NCI-H510A (cell line): Measurements from ENCODE around the gene UTP25.
"Not testable (repeated sequence)": the region's sequence is repeated elsewhere in the genome, so short reads cannot be mapped to it uniquely, and the experiment has no call there.

Source experiments
- DNase-seq: peaks from one replicate; lab custom pipeline; 2025; lab: John Stamatoyannopoulos, UW

Gene UTP25, protein sequence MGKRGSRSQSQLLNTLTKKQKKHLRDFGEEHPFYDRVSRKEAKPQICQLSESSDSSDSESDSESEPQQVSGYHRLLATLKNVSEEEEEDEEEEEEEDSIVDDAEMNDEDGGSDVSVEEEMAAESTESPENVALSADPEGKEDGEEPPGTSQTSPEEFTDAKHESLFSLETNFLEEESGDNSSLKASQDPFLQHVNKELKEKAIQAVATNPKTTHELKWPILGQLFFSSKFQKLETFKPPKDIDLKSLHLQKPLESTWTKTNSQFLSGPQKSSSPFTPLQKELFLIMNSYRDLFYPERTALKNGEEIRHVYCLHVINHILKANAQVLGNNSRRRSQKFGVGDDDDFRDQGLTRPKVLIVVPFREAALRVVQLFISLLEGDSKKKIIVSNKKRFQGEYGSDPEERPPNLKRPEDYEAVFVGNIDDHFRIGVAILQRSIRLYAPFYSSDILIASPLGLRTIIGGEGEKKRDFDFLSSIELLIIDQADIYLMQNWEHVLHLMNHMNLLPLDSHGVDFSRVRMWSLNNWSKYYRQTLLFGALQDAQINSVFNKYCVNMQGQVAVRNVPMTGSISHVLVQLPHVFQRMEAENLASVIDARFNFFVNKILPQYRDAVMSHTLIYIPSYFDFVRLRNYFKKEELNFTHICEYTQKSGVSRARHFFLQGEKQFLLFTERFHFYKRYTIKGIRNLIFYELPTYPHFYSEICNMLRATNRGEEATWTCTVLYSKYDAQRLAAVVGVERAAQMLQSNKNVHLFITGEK

DNA sequence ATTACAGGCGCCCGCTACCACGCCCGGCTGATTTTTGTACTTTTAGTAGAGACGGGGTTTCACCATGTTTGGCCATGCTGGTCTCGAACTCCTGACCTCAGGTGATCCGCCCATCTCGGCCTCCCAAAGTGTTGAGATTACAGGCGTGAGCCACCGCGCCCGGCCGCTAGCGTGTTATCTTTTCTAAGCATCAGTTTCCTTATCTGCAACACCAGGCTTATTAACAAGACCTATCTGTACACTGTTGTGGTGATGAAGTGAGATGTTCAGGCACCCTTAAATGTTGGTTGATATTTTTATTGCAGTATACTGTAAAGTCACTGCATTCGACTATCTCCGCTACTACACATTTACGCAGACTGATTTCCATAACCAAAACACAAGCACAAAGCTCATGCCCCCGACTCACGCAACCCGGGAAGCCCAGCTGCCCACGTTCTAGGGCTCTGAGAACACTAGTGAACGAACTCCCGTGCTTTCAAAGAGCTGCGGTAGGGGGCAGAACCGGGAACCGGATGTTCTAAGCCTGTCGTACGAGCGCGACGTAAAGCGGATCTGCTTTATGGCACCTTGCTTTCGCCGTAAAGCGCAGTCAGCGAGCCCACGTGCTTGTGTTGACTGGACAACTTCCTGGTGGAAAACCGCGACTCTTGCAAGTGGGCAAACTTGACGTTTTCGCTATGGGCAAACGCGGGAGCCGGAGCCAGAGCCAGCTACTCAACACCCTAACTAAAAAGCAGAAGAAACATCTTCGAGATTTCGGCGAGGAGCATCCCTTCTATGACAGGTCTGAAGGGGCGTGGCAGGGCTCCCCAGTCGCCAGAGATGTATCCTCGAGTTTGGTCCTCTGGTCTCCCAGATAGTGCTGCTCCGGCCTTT lies at the start of gene UTP25:
Gene UTP25, plus strand, starts transcription at position 589 of the 879 bp plus-strand sequence. Its CDS starts 92 bp downstream, at position 681.
- DNase-seq = peak; percentile 95

DNA sequence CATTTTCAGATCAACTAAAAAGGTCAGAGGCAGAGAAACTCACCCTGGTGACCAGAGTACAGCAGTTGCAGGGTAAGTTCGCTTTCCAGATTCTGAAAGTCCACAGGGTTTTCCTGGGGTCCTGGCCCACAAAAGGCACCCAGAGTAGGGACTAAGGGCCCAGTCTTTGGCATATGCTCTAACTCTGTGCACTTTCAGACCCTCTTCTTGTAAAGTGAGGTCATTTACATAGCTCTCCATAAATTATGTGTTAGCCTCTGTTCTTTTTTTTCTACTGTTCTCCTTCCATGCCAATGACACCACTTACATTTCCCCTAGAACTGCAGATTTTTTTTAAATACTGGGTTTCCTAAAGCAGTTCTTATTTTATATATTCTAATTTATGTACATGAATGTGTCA lies 49.7 kb upstream of the UTP25 start:
- DNase-seq = no peak

DNA sequence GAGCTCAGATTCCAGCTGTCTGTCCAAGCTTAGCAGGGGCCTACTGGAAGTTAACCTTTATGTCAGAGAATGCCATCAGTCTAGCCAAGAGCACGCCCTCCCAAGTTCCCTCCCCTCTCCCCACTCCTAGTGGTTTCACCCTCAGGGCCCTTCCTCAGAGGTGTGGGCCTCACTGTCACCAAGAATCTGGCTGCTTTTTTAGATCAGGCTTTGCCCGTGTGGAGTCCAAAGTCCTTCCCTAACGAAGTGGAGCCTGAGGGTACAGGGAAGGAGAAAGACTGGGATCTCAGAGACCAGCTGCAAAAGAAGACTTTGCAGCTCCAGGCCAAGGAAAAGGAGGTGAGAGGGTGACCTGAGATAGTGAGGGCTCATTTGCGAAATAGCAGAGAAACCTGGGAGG lies 47.5 kb upstream of the UTP25 start:
- no peak for DNase-seq

DNA sequence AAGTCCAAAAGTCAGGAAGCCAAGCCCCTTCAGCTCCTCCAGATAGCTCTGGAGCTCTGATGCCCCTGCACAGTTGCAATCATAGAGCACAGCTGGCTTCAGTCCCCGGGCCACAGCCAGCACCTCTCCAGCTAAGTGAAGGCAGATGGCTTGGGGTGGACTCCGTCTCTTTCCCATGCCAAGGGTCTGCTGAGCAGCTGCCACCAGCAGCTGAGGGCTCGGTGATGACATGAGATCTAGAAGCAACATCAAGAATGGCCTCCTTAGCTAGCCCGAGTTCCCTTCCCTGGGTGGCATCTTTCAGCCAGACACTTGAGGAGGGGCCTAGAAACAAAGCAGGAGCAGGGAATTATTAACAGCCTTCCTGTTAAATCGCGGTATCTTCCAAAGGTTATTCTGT lies 44.4 kb upstream of the UTP25 start:
- DNase-seq = no peak

DNA sequence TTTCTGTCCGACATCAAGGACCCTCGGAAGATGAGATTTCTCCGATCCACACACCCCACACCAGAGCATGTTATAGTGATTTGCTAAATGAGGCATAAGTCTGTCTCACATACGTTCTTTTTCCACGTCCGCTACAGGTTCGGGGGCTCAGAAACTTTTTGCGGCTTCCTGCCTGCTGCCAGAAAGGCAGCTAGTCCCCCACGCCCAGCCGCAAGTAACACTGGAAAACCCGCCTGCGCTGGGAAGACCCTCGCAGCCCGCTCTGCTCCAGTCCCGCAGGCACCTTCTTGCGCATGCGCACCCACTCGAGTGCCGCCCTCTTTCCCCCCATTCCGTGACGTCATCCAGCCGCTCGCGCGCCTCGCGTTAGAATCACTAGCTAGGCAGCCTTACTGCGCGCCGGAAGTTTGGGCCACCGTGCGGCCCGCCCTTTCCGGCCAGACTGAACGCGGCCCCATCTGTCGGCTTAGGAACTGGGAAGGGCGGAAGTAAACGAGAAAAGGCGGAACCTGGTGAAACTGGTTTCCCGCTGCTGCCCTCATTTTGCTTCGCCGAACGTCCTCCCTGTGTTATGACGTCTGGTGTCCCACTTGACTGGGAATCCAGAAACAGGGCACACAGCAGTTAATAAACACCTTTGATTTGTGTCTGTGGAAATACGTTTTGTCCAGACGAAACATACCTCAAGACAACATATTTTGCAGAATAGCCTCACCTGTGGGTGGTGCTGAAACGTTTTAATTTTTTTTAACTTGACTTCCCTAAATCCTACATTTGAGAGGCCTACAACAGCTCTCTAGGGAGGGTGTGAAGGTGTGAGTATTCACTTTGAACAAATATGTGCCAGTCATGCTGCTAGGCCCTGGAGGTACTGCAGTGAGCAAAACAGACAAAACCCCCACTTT lies 43.3 kb upstream of the UTP25 start, which contains the start of gene C1orf74:
Gene C1orf74, minus strand, starts transcription at position 295 of the 905 bp plus-strand sequence. CDS start 925 bp downstream, outside the sequence.
- DNase-seq = peak; percentile 94

DNA sequence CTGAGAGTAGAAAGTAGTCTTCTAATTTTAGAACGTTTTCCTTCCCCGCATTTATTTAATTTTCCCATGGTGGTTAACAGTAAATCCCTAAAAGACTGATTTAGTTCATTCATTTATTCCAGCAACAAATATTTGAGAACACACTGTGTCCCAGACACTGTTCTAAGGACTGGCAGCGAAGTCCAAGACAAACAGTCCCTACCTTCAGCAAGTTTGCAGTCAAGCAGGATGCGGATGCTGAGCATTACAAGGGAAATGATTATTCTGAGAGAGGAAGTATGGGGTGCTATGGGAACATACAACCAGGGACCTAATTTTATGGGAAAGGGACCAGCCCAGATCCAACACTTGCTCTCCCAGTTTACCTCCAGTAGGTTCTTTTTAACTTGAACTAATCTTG lies 42.2 kb upstream of the UTP25 start:
- DNase-seq = no peak

DNA sequence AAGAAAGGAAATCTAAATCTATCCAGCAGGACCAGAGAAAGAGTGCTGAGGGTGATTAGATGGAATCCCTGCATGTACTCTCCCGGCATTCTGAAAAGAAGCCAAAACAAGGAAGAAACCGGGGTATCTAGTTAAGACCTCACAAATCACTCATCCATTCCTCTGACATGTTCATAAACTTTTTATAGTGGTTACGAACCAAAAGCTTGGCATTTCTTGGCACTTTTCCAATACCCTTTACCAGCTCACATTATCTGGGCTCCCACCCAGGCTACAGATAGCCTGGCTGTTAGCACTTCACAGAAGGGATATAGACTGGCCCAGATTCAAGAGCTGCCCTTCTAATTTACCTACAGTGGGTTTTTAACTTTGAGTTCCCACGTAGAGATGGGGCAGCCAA lies 41.6 kb upstream of the UTP25 start:
- DNase-seq = no peak

DNA sequence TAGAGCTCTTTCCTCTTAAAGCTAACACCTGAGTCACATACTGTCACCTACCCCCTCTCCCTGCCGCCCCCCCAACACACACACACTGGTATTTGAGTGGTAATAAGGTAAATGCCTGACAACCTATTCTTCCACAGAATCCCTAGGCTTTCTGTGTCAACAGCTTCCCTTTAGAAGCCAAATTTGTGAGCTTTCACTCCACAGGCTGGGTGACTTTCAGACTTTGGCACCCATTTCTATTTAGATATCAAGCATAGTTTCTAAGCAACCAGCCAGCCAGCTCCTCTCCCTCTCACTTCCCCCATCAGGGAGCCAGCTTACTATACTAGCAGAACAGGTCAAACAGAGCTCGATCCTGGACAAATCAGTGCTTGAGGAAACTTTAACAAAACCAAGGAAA lies 40.2 kb upstream of the UTP25 start:
- no peak for DNase-seq

DNA sequence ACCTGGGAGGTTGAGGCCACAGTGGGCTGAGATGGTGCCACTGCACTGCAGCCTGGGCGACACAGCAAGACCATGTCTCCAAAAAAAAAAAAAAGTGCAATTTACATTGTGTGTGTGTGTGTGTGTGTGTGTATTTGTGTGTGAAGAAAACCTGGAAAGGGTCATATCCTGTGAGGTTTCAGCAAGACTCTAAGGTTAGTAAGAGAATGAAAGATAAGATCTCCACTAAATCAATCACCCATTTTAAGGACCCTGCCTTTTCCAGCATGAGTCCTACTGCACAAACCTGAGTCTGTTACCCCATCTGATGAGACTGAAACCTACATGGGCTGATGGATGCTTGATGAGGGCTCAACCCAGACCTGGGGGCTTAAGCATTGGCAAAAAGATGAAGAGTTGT lies 38.5 kb upstream of the UTP25 start:
- DNase-seq = no peak

DNA sequence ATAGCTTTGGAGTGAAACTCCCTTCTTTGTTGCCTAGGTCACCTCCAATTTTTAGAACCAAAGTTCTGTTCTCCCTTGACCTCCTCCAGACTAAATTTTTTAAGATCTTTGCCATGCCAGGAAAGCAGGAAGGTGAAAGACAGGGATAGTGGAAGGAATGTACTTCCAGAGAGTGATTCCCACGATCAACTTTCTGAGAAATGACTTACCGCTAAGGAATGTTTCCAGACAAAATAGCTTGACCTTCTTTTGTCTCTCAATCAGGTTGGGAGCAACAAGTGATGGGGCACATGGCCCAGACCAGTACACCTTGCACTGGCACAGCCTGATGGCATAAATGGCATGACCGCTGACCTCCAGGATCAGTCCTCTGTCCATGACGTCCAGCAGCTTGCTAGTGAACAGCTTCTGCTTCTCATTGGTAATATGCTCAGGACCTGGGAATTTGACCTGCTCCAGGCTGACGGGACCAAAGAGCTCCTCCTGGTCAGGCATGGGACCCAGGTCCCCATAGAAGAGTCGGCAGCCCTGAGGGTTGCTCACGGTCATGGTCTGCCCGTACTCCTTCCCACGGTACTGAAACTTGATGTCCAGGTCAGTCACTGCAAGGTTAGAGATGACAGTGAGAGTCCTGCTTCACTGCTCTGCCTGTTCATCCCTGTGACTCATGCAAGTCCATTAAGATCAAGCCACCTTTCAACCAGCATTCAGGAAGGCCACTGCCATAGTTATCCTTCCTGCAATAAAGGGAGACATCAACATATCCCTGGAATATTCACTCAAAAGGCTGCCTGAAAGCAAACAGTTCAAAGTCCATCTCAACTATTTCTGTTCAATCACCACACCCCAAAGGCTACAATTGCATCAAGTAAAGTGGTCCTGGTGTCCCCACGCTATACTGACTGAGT lies 37.2 kb upstream of the UTP25 start:
- DNase-seq = no peak

DNA sequence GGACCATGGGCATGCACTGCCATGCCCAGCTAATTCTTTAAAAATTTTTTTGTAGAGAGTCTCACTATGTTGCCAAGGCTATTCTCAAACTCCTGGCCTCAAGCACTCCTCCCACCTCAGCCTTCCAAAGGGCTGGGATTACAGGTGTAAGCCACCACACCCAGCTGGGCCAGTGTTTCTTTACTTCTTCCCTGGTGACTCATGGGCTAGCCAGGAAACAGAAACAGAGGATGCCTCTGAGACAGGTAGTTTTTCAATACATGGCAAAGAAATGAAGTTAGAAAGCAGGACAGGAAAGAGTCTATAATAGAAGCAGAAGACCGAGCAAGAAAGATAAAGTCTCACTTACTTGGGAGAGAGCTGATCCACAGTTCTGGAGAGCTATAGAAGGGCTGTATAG lies 35.9 kb upstream of the UTP25 start:
- DNase-seq = no peak

DNA sequence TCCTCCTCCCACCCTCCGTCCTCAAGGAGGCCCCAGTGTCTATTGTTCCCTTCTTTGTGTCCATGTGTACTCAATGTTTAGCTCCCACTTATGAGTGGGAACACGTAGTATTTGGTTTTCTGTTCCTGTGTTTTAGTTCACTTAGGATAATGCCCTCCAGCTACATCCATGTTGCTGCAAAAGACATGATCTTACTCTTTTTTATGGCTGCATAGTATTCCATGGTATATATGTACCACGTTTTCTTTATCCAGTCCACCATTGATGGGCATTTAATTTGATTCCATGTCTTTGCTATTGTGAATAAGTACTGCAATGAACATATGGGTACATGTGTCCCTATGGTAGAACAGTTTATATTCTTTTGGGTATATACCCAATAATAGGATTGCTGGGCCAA lies 34.1 kb upstream of the UTP25 start:
- DNase-seq = not testable (repeated sequence)

DNA sequence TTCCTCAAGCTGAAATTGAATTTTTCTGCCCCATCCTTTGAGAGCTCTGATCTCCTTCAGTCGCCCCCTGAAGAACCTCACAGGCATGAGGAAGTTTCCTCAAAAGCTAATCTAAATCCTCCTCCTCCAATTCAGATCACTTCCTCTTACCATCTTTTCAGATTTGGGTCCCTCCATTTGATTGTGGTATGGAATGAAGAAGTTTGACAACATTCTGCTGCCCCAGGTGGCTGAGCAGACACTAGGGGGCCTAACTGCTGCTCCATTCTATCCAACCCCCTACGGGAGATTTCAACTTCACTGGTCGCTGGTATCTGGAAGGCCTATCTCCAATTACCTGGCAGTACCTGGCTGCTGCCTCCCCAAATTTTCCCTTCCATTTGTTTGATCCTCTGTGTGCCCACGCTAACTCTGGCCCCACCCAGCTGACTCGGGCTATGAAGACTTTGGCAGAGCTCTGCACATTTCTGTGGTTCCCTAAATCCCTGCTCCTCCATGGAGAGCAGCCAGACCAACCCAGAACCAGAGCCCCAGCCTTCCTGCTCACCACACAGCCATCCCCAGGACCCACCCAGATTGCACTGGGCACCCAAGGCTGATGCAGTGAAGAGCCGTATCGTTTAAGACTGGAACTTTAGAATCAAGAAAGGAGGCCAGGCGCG lies 29.7 kb upstream of the UTP25 start:
- no peak for DNase-seq

DNA sequence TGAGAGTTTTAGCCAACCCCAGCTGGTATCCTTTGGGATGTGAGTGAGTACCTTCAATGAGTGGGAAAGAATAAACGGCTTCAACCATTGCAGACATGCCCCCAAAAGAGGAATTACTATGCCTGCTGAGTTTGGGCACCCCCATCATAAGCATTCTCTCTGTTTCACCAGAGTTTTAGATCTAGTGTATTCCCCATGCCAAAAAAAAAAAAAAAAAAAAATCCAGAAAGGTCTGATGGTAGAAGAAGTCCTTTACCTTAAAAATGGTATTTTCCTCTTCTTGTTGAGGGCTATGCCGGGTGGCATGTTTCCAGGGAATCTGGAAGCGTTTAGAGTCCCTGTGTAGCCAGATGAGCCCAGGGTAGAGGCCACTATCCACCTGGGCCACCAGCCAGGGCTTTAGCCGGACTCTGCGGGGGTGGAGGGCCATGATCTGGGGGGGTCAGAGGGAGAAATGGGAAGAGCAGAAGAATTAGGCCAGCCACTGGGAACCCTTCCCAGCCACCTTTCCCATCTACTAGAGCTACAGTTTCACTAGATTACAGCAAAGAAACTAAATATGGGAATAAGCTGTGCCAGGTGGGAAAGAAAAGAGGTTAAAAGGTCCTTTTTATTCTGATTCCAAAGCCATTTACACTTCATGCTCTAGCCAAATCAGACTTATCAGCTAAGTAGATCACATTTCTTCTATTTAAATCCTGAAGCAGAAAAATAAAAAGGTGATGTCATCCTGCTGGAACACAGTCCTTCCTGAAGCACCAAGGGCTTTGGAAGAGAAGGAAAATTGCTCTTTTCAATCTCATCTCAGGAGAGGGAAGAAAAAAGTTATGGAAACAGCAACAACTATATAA lies 26.6 kb upstream of the UTP25 start:
- DNase-seq = no peak

DNA sequence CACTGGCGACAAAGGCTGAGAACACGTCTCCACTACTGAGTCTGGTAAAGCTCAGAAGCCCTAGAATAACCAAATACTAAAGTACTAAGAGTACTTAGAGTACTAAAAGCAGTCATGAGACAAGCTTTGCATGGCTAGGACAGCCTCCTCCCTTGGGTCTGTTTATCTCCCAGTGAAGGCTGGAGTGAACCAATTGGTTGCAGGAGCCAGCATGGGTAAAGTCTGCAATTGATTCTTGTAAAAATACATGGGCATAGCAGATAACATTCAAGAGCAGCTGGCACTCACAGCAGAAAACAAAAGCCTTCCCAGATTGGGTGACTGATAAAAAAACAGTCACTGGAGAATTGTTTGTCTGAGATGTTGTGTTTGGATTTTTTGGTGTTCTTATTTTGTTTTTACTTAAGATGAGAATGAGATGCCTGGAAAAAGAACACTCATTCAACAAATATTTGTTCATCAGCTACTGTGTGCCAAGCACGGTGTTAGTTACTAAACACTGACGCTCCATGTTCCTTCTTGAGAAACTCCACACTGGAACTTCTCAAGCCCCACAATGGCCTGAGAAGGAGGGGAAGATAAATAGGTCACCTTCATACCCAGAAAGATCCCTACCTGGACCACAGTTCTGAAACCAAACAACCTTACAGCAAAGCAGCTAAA lies 25.5 kb upstream of the UTP25 start:
- DNase-seq = no peak

DNA sequence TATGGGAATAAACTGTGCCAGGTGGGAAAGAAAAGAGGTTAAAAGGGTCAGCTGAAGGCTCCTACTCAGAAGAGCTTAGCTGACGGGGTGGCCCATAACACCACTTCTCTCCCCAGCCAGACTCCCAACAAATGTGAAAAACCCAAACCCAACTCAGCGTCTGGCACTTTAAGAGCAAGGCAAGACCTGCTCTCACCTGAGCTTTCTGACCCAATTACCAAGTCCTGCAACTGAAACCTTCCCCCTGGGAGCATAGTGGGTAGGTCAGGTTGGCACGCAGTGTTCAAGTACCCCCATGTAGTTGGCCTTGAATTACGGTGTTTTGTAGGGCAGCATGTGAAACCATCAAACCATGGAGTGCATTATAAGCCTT lies 25.0 kb upstream of the UTP25 start:
- DNase-seq = no peak

DNA sequence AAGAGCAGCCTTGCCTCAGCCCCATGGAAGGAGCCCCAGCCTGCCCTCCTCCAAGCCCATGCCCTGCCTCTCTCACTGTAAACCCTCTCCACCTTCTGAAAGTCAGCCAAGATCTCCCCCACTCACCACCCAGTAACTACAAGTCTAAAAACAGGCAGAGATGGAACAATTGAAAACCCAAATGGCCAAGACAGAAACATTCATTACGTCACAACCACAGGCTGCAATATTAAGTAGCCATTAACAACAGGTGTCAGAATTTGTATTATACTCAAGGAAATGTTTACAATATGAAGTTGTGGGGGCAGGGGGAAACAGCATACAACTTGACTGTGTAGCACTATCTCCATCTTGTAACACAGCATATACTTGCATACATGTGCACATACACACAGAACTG lies 24.2 kb upstream of the UTP25 start:
- DNase-seq = no peak

DNA sequence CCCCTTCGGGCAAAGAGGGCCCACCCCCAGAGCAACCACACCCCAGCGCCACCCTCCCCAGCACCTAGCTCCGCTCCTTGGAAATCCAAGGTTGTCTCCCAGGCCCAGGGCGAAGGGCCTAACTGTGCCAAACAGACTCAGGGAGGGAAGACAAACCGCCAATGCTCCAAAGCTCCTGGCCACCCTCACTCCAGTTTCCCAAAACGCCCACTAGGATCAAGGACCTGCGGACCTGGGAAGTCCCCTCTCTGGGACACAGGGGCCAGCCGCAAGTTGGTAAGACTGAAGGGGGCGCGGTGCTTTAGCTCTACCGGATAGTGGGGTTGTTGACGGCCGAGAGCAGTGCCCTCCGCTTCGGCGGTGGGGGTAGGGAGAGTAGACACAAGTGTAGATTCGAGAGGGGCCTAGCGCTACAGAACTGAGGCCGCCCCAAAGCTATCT lies 22.4 kb upstream of the UTP25 start:
- no peak for DNase-seq
